Ovary (tissue), 3 donors: Measurements from ENCODE around the gene DPRX.

Experiments
- CTCF ChIP-seq, 3 donors: fragments of 450-650 bp in 2 of 3; fragments of 200-600 bp in 1 of 3; IDR thresholded peaks; one replicate each; pipeline versions ENCODE4 v1.5.1 to v1.8.0; 2016 to 2022; ENCODE audit warnings: antibody characterized with exemption in 3 of 3, mild to moderate bottlenecking in 1 of 3
- EP300 ChIP-seq: sonication (generic); formaldehyde crosslinking; IDR thresholded peaks from one replicate; pipeline ENCODE4 v1.6.1; 2017; ENCODE audit warnings: antibody characterized with exemption
- POLR2A ChIP-seq: fragments of 450-650 bp; IDR thresholded peaks from one replicate; pipeline ENCODE4 v1.6.1; 2017; ENCODE audit warnings: antibody characterized with exemption, mild to moderate bottlenecking, moderate library complexity
- donor health status: DM: no; HTN: no; CAD: no.

- TF ChIP-seq POLR2A (no peak), EP300 (no peak), CTCF (IDR thresholded peaks at IDR 0.05) (no peak)
Observed at GRCh38 chr19:53600217-53600616, 31.6 kb upstream of the DPRX start.
